Measurements from ENCODE around the gene PARVG.

GRCh38 chr22:44196731-44197131, 16.0 kb downstream of the PARVG start:
- TF ChIP-seq CTCF (IDR thresholded peaks at IDR 0.05; ENCODE audit: extremely low read depth in 1 of 2, insufficient read depth in 1 of 2, low read depth in 1 of 2, low read length in 2 of 2) = no peak
- TF ChIP-seq EZH2 (IDR thresholded peaks at IDR 0.05; ENCODE audit: borderline replicate concordance, low read depth, low read length, severe bottlenecking) = no peak
- TF ChIP-seq POLR2A (IDR thresholded peaks at IDR 0.05; ENCODE audit: low read depth, low read length) = no peak
- no peak for TF ChIP-seq MAX (IDR thresholded peaks at IDR 0.05; ENCODE audit: insufficient read depth, insufficient read length)
- TF ChIP-seq FOS (IDR thresholded peaks at IDR 0.05; ENCODE audit: borderline replicate concordance, insufficient read depth, low read length) = no peak
- TF ChIP-seq POLR2AphosphoS5 (IDR thresholded peaks at IDR 0.05; ENCODE audit: insufficient read depth, low read depth, low read length) = no peak
- TF ChIP-seq MYC (IDR thresholded peaks at IDR 0.05; ENCODE audit: low read depth, low read length) = no peak
- no peak for TF ChIP-seq JUN (IDR thresholded peaks at IDR 0.05; ENCODE audit: borderline replicate concordance, insufficient read depth, insufficient read length, low read depth)

Measured in endothelial cell of umbilical vein (primary cell).